HEK293T (cell line): ENCODE measurements around the gene PRF1.

Experiments used
- BHLHE40 ChIP-seq: fragments of 450-650 bp; IDR thresholded peaks from 2 replicates; pipeline ENCODE4 v1.6.1; 2016; ENCODE audit warnings: mild to moderate bottlenecking, moderate library complexity, borderline replicate concordance
- ELF4 ChIP-seq: fragments of 450-650 bp; IDR thresholded peaks from 2 replicates; pipeline ENCODE4 v1.6.1; 2017; ENCODE audit warnings: antibody characterized with exemption
- FOXK2 ChIP-seq: fragments of 450-650 bp; IDR thresholded peaks from 2 replicates; pipeline ENCODE4 v1.6.1; 2016; ENCODE audit warnings: mild to moderate bottlenecking
- SUZ12 ChIP-seq: fragments of 450-650 bp; IDR thresholded peaks from 2 replicates; pipeline ENCODE4 v1.6.1; 2016; ENCODE audit warnings: mild to moderate bottlenecking

GRCh38 chr10:70552586-70552985, 50.0 kb downstream of the PRF1 start:
- no peak for TF ChIP-seq ELF4
- no peak for TF ChIP-seq FOXK2
- no peak for TF ChIP-seq BHLHE40
- TF ChIP-seq SUZ12, result no peak
